ENCODE results near the gene BTBD9.

BTBD9 gene

GRCh38 chr6:38272222-38272621 lies 367.5 kb downstream of the BTBD9 start:
- DNase-seq, result no peak

- DNase-seq, result no peak
Observed at GRCh38 chr6:38271081-38271480, 368.6 kb downstream of the BTBD9 start.

- DNase-seq, result no peak
Observed at GRCh38 chr6:38270367-38270766, 369.4 kb downstream of the BTBD9 start.

GRCh38 chr6:38269461-38270172 lies 370.1 kb downstream of the BTBD9 start:
- no peak for DNase-seq

DNA sequence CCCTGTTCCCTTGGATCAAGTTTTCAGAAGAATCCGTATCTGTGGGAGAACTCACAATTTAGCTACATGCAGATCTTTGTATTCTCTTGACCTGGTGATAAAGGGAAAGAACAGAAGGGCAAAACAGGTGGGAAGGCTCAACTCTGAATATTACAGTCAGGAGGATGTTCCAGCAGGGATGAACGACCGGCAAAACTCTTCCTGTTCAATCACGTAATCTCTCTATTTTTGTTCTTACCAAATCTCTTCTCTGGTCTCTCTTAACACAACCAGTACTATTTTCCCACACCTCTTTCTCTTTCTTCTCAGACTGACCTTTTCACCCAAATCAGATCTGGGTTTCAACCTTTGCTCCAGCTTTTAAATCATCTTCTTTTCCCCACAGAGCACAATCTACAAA lies 371.4 kb downstream of the BTBD9 start:
- no peak for DNase-seq

DNA sequence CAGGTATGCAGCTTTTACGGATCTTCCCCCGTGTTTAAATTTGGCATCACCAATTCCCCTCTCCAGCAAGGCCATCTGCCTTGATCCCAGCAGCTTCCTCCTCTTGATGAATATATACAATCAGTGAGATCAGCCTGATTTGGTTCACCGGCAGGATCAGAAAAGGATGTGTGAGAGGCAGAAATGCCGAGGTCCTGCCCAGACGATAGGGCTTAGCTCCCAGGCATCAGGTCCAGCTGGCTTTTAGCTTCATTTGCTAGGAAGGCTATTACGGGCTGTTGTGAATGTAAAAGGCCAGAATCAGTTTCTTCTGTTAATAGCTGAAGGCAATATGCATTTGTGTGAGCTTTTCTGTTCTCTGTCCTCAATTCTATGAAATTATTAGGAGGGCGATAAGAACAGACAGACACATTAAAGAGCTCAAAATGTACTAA lies 372.8 kb downstream of the BTBD9 start:
- DNase-seq, result no peak

DNA sequence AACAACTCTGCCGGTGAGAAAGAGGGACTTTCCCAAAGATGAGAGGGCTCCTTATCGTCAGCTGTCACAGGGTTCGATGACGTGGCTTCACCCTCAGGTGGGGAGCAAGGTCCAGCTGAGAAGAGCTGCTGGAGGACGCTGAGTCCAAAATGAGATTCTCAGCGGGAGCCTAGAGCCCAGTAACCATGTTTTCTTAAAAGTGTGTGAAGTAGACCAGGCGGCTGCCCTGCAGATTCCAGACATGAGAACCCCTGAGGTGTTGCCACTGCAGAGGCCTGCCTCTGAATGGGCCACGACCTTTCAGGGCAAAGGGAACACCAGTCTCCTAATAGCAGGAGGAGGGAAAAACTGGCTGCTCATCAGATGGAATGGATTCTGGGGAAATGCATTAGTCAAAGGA lies 375.1 kb downstream of the BTBD9 start:
- no peak for DNase-seq

- no peak for DNase-seq
Observed at GRCh38 chr6:38262609-38263008, 377.1 kb downstream of the BTBD9 start.

DNA sequence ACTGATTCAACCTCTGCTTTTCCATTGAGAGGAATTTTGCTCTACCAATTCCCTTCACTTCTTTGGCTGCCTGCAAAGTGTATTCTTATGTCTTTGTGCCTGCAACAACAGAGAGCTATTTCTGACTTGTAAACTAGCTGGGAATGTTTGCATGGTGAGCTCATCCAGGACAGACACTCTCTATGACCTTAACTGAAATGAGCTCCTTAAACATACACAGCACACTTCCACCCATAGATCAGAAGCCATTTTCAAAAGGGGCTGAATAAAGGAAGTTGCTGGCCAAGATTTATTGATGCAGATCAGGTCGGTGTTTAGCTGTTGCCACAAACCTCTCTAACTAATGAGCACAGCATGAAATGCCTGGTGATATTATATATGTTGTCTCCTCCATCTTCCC lies 377.7 kb downstream of the BTBD9 start:
- no peak for DNase-seq

DNA sequence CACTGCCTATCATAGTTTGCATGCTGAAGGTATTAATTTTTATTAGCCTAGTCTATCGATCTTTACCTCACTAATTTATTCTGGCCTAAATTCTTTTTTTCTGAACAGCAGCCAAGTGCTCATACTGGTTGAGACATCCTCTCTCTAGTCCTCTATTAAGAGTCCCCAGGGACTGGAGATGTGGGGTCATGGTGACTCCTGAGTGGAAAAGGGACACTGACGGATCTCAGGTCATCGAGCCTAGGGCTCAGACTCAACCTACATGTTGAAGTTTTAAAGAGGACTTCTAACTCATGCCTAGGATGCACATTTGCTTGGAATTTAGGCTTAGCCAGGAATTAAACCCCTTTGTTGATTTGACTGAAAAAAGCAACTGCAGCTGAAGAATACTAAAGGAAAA lies 378.1 kb downstream of the BTBD9 start:
- no peak for DNase-seq

DNA sequence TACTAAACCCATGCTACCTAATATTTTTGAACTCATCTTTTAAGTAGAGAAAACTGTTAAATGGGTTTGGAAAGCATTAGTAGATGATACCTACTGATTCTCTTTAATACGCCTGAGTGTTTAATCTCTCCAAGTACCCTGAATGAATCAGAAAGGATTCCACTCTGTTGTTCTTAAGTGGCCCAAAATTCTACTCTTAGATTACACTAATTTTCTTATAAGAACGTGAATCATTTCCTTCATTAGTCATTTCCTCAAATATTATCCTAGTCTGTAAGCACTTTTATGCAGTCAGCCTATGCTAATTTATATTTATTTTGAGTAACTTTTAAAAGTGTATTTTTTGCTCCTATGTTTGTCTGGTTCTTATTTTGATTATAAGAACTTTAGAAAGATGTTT lies 380.0 kb downstream of the BTBD9 start:
- DNase-seq, result no peak

DNA sequence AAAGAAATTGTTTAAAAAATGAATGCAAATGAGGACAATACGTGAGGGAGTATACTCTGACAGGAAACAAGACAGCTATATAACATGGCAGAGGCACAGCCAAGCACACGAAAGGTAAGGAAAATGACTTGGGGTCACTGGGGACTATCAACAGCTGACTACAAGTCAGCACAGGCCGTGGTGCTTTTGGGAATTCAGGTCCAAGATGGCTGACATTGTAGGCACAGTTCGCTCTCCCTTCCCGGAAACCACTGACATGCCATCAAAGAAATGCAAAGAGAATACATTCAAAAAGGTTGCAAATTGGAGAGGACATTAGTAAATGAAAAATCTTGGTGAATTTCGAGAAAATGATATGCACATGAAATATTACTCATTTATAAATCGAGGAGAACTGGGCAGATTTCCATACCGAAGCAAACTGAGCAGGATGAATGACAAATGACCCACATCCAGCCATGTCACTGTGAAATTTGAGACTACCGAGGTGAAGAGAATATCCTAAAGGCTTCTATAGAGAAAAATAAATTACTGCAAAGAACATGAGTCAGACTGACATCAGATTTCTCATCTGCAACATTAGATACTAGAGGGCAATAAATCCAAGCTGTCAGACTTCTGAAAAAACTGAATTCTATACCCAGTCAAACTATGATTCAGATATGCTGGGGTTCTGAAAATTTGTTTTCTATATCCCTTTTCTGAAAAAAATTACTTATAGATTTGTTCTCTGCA lies 391.1 kb downstream of the BTBD9 start:
- no peak for DNase-seq

- DNase-seq, result no peak
Observed at GRCh38 chr6:38245295-38245694, 394.4 kb downstream of the BTBD9 start.

GRCh38 chr6:38244869-38245268 lies 394.9 kb downstream of the BTBD9 start:
- DNase-seq, result no peak

GRCh38 chr6:38241200-38241871 lies 398.4 kb downstream of the BTBD9 start:
- no peak for DNase-seq

DNA sequence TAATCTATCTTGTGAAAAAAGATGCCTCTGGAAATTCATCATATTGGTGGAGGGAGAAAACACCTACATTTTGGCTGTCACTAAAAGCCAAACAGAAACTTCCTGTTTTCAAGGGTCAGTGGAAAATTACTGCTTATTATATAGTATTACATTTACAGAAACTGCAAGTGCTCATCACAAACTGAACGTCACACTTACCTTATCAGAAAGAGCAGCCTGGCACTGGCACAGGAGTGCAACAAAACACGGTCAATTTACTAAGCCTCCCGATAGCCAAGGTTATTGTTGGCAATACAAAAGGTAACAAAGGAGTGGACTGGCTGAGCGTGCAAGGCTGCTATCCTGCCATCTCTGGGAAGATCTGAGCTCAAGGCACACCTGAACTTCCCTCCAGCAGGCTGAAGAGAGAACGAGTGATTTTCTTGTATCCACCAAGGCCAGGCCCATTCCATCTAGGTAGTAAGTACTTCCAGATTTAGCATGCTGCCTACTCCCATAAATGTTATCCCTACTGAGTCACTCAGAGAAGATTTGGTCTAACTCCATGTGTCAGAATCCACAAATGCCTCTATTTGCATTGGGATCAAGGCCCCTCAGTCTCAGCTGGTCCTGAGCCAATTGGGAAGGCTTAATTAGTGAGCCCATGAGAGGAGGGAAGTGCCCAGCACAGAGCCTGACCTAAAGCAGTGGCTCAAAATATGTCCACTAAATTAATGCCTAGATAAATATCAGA lies 399.8 kb downstream of the BTBD9 start:
- no peak for DNase-seq

DNA sequence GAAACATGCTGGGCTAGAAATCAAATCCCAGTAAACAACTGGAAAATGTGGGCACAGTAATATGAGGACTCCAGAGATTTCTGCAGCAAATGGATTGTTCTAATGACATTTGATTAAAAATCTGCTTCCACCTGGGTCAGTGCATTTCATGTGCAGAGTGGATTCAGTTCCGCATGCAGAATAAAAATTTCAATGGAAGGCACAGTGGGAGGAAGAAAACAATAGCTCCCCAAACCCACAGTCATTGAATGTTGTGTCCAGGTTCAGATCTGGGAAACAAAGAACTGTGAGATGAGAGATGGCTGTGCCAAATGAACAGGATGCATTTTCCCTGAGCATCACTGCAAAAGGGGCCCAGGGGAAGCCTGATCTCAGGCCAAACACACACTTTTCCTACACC lies 403.1 kb downstream of the BTBD9 start:
- DNase-seq, result no peak

DNA sequence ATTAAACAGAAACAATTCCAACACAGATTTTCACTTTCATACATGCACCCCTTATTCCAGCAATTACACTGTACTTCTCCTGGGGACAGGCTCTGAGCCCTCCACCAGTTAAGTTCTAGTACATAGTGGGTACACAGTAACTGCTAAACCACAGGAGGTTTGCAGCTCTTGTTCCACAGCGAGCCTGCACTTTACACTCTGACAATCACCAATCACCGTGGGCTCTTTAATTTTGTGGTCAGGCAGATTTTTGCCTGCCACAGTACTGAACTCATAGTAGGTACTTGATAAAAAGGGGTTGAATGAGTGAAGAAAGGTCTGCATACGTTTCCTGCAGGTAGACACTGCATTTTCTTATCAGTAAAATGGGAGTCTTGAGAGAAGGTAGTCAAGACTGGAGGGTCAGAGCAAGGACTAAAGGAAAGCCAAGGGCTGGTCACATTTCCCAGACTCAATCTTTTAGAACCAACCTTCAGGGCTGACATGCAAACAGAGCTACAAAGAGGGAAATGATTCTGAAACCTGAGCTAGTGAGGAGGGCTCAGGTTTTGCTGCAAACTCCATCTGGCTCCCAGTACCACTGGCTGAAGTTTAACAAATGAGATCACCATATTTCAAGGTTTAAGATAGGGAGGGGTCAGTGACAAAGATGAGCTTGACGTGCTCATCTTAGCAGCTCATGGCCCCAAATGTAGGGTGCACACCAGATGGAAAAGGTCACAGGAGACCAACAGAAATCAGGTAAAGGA lies 404.6 kb downstream of the BTBD9 start:
- DNase-seq, result no peak

DNA sequence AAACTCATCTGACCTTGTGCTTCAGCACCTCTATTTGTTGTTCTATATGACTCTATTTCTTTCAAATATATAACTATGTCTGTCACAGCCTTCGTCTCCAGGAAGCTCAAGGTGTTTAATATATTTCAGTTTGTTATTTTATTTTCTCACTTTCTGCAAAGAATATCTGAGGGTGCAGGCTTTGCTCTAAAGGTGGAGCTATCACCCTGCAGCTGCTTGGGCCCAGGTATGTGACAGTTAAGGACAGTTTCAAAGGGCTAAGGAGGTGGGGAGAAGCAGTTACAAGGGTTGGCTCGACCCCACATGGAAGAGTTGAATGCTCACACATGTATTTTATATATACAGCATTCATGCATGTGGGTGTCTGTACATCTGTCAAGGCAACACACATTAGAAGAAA lies 405.6 kb downstream of the BTBD9 start:
- DNase-seq, result no peak

- no peak for DNase-seq
Observed at GRCh38 chr6:38233161-38233791, 406.5 kb downstream of the BTBD9 start.

GRCh38 chr6:38225766-38226165 lies 414.0 kb downstream of the BTBD9 start:
- no peak for DNase-seq

- no peak for DNase-seq
Observed at GRCh38 chr6:38221251-38221650, 418.5 kb downstream of the BTBD9 start.

All from activated naive CD4-positive, alpha-beta T cell treated with Interleukin-2 at 50 U/mL for 16 hours (primary cell).